AG04450 (cell line): ENCODE data around the gene CRTC2. TPM values are rescaled to one million over a fixed set of nuclear protein-coding genes. Genes with fewer than 3 reads are reported as not detected.
A peak's percentile ranks its signal among the peaks of the same experiment; 100 is the strongest.

Experiments used
- CTCF ChIA-PET: fragments of 300-600, 350-600 bp; formaldehyde crosslinking; extraction: SDS; loops from one replicate; lab custom pipeline; 2022; ENCODE audit warnings: antibody characterized with exemption, inconsistent platforms; lab: Charles Lee
- POLR2A ChIA-PET: fragments of 350-600 bp; formaldehyde crosslinking; extraction: SDS; loops from one replicate; lab custom pipeline; 2021; ENCODE audit warnings: antibody characterized with exemption, inconsistent platforms; lab: Yijun Ruan, JAX
- DNase-seq: peaks from one replicate; pipeline ENCODE4 v3.0.0-alpha.2; 2011; ENCODE audit warnings: low read depth, low spot score
- H3K27ac ChIP-seq: one replicate; pipeline ENCODE4 v1.5.1; 2012; ENCODE audit warnings: low read depth, low read length, control low read depth
- H3K27me3 ChIP-seq: one replicate; pipeline ENCODE4 v1.6.0; 2012; ENCODE audit warnings: low read length; ENCODE audit not compliant: control insufficient read depth, insufficient read depth
- H3K4me3 ChIP-seq: 2 replicates; pipeline ENCODE4 v1.5.1; 2011; ENCODE audit warnings: mild to moderate bottlenecking, low read depth, low read length, control low read depth
- H3K9me3 ChIP-seq: 2 replicates; pipeline ENCODE4 v1.5.1; 2012; ENCODE audit warnings: low read length; ENCODE audit not compliant: control insufficient read depth, insufficient read depth
- polyA plus RNA-seq: library from polyadenylated mRNA; depleted of rRNA; stranded (reverse); fragments of >200 nt; gene quantifications from 2 replicates; pipeline ENCODE4 v1.2.3, GENCODE V29; 2011
- TF ChIP-seq, protein P1 (sequence below): IDR thresholded peaks from 2 replicates; pipeline ENCODE4 v1.5.1; 2011; ENCODE audit warnings: low read depth, low read length, control low read depth, inconsistent platforms

CRTC2 gene
- polyA plus RNA-seq, 1 experiment = 12.7 TPM

DNA sequence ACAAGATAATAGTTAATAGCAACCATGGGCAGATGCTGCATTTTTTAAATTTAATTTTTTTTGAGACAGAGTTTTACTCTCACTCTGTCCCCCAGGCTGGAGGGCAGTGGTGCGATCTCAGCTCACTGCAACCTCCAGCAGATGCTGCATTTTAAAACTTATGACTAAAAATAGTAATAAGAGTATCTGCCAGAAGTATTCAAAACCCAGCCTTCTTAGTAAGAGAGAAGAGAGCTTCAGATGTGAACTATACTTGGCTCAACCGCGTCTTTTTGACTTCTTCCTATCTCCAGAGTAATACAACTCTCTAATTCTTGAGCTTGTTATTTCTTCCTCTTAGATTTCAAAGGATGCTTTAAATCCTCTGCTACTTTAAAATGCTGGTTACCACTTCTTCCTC is 36.8 kb upstream of the CRTC2 start:
- Histone ChIP-seq H3K9me3 (no peaks in the 10 kb centered on the region), H3K27ac (no peak overlapping the region), H3K4me3 (no peak overlapping the region), H3K27me3 (no peaks in the 10 kb centered on the region)
- TF ChIP-seq, protein P1, sequence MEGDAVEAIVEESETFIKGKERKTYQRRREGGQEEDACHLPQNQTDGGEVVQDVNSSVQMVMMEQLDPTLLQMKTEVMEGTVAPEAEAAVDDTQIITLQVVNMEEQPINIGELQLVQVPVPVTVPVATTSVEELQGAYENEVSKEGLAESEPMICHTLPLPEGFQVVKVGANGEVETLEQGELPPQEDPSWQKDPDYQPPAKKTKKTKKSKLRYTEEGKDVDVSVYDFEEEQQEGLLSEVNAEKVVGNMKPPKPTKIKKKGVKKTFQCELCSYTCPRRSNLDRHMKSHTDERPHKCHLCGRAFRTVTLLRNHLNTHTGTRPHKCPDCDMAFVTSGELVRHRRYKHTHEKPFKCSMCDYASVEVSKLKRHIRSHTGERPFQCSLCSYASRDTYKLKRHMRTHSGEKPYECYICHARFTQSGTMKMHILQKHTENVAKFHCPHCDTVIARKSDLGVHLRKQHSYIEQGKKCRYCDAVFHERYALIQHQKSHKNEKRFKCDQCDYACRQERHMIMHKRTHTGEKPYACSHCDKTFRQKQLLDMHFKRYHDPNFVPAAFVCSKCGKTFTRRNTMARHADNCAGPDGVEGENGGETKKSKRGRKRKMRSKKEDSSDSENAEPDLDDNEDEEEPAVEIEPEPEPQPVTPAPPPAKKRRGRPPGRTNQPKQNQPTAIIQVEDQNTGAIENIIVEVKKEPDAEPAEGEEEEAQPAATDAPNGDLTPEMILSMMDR = no peak
- POLR2A ChIA-PET = interaction anchor here (0.6 to 1.2 kb wide), 2 partner anchors 18 to 275 kb away, joined by 3 to 6 read pairs; partner anchors contain the start of gene JTB
- CTCF ChIA-PET = interaction anchor here (1.2 kb wide), 1 partner anchor 171 kb away, joined by 3 read pairs; no protein-coding TSS in a partner anchor
- DNase-seq = no peak

DNA sequence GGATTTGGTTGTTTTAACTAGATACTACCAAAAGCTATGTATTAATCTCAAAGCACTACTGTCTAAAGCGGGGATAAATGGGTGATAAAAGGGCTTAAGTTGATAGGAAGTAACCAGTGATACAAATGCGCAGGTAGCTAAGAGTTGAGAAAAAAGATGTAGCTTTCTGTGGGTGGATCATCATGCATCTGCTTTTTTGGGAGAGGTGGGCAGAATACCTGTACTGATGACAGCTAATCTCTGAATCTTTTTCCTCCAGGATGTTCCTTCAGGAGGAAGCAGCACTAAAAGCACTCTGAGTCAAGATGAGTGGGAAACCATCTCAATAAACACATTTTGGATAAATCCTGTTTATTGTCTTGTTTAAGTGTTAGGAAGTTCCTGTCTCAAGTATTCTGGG is 33.4 kb upstream of the CRTC2 start:
- ChIA-PET POLR2A (interaction anchor here (2.3 kb wide), 1 partner anchor 229 kb away, joined by 20 read pairs; the partner anchor contains the start of gene UBAP2L), CTCF (interaction anchor here (0.6 kb wide), 1 partner anchor 358 kb away, joined by 3 read pairs; the partner anchor contains the start of gene CHTOP)
- Histone ChIP-seq H3K27me3 (no peaks in the 10 kb centered on the region), H3K4me3 (peak overlapping the region; percentile 88), H3K27ac (no peak overlapping the region), H3K9me3 (no peaks in the 10 kb centered on the region; the same call in 1 of the 2 replicates)
- TF ChIP-seq, protein P1 = no peak
- no peak for DNase-seq

DNA sequence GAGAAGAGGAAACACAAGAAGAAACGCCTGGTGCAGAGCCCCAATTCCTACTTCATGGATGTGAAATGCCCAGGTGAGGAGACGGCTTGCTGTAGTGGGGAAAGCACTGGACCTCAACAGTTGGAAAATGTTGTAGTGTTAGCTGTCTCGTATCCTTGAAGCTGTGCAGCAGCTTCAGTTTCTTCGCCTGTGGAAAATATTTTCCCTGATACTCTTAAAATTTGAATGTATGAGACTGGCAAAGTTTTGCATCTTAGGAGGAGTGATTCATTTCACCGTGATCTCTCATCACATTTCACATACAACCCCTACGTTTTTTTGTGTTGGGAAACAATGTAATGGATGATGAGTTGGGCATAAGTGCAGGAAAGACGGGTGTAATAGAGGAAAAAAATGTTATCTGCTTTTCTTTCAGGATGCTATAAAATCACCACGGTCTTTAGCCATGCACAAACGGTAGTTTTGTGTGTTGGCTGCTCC is 32.8 kb upstream of the CRTC2 start:
- ChIA-PET CTCF (interaction anchor here (0.6 to 1.5 kb wide), 2 partner anchors 24 to 358 kb away, joined by 3 to 5 read pairs; partner anchors contain the start of genes CHTOP and CREB3L4), POLR2A (interaction anchor here (0.6 to 2.3 kb wide), 12 partner anchors 8 to 423 kb away, joined by 3 to 35 read pairs (median 12); partner anchors contain the start of genes CREB3L4, DENND4B, JTB and NUP210L)
- no peak for DNase-seq

DNA sequence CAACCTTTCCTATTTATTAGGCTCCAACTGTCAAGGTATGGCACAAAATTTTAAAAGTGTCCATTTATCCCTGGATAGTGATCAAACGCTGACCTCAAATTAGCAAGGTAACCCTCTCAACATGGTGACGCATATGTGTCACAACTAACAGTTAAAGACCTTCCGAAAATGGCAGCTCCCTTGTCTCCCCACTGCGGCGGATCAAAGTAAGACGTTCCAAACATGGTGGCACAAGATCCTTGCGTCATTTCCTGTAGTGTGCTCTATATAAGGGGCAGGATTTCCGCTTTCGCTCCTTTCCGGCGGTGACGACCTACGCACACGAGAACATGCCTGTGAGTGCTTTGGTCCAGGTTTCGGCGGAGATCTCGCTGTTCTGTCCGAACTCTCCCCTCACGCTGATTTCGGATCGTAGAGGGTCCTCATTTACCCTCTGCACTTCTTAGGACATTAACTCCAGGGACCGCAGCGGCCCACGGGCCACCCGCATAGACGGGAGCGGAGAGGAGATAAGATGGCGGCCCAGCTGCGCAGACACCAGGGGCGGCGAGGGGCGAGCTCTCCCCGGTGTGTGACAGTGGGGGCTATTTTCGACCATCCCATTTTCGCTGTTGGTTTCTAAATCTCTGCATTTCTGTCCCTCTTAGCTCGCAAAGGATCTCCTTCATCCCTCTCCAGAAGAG is 32.2 kb upstream of the CRTC2 start, which contains the start of gene RPS27:
TSS of gene RPS27 (plus strand) at position 295 of the 683 bp plus-strand sequence. CDS start at position 330, 35 bp downstream.
- ChIA-PET CTCF (interaction anchor here (1.5 kb wide), 1 partner anchor 23 kb away, joined by 5 read pairs; the partner anchor contains the start of gene CREB3L4), POLR2A (interaction anchor here (0.5 to 2.3 kb wide), 49 partner anchors 9 to 456 kb away, joined by 3 to 35 read pairs (median 5); partner anchors contain the start of genes CREB3L4, CRTC2, DENND4B and INTS3)
- TF ChIP-seq, protein P1 = no peak

More for the DNA sequence above, 32.8 kb upstream of the CRTC2 start:
- Histone ChIP-seq H3K27me3 (no peaks in the 10 kb centered on the region), H3K27ac (peak overlapping the region; percentile 83), H3K4me3 (peak overlapping the region; percentile 88), H3K9me3 (no peaks in the 10 kb centered on the region; the same call in 1 of the 2 replicates)
- TF ChIP-seq, protein P1 = no peak

More for the DNA sequence above, 32.2 kb upstream of the CRTC2 start, which contains the start of gene RPS27:
- peak; percentile 96 for DNase-seq
- H3K9me3 ChIP-seq = no peaks in the 10 kb centered on the region; the same call in 1 of the 2 replicates
- peak within 1 kb of the TSS; percentile 83 for H3K27ac ChIP-seq
- H3K27me3 ChIP-seq = no peaks in the 10 kb centered on the region
- peak within 1 kb of the TSS; percentile 88 for H3K4me3 ChIP-seq
